Measurements from ENCODE around the gene ZNF70.

Gene ZNF70

GRCh38 chr22:23779731-23780130 lies 28.8 kb upstream of the ZNF70 start:
- in situ Hi-C loops (cut with MboI; ENCODE audit: low sequenced_read_pairs), result no loop called here

GRCh38 chr22:23779083-23779482 lies 28.2 kb upstream of the ZNF70 start:
- in situ Hi-C loops (cut with MboI; ENCODE audit: low sequenced_read_pairs), result no loop called here

DNA sequence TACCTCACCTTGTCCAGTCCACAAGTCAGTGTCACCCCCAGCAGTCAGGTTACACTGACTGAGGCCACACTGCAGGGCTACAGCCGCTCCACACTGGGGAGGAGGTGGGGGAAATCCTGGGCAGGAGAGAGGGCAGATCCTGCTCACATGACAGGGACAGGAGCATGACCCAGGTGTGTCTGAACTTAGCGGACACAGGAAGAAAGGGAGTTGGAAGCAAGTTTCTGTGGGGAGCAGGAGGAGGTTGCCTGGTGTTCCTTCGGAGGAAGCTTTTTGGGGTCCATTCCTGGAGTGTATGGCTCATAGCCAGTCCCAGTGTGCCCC lies 27.6 kb upstream of the ZNF70 start:
- in situ Hi-C loops (cut with MboI; ENCODE audit: low sequenced_read_pairs), result no loop called here

- in situ Hi-C loops (cut with MboI; ENCODE audit: low sequenced_read_pairs), result no loop called here
These were observed 27.1 kb upstream of the ZNF70 start for GRCh38 chr22:23777776-23778576.

DNA sequence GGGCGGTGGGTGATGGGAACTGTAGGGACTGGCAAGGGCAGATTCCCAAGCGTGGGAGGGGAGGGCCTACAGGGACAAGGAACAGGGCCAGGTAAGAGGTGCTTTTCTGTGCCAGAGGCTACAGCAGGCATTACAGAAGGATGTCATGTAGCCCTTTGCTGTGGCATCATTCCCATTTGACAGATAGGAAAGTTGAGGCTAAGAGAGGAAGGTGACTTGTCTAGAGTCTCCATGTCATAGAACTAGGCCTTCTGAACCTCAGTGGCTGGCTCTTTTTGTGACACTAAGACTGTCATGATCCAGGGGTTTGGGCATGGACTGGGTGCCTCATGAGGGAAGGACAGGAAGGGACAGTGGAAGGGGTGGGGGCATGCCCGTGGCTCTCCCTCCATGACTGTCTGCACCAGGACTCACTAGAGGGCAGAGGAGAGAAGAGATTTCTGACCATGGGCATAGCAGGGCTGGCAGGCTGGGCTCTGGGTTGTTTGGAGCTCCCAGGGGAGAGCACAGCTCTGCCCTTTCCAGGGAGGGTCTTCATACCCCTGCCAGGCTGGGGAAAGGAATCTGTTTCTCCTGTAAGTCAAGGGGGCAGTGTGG lies 25.0 kb upstream of the ZNF70 start:
- in situ Hi-C loops (cut with MboI; ENCODE audit: low sequenced_read_pairs), result no loop called here

DNA sequence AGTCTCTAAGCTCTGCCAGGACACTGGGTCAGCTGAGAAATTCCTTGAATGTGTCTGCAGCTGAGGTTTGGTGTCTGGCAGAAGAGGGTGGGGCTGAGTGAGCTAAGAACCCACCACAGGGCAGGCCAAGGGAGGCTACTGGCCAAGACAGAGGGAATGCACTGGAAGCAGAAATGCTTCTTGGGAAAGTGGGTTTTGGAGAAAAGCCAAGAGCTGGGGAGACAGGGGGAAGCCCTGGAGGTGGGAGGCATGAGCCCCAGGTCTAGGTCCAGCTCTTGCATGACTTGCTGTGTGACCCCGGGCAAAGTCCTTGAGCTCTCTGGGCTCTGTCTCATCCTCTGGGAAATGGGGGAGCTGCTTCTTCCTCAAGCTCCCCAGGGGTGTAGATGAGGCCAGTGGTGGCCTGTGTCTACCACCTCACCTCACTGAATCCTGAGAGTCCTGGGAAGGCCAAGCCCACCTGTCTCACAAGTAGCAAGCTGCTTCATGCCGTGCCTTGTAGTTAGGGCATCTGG lies 24.1 kb upstream of the ZNF70 start:
- in situ Hi-C loops (cut with MboI; ENCODE audit: low sequenced_read_pairs), result no loop called here

DNA sequence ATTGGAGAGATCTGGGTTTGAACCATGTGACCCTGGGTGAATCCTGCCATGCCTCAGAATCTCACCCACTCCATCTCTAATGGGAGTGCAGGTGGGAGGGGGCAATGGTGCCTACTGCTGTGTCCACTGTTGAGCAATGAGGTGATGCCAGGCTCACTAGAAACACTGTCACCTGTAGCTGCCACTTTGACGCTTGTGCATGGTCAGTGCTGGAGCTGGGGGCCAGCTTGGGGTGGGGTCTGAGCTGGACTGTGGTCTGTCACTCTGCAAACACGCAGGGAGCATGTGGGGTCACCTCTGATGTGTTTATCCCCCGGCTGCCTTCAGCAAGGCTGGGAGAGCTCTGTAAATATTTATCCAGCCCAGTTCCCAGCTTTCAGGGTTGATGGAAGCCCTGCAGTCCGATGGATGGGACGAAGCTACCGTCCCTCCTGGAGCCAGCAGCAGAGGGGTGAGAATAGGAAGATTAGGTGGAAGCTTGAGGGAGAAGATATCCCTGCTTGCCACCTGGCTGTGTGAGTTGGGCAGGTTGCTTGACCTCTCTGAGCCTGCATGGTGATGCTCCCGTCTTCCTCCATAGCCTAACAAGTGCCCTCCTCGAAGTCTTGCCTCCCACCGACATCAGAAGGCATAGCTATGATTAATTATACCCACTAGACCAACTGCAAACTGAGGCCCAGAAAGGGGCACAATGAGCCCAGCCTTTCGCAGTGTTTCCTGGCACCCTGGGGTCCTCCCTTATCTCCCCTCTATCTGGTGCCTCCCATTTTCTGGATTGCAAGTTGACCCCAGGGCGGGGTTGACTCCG lies 23.4 kb upstream of the ZNF70 start:
- in situ Hi-C loops (cut with MboI; ENCODE audit: low sequenced_read_pairs), result no loop called here

GRCh38 chr22:23773483-23774113 lies 22.7 kb upstream of the ZNF70 start:
- in situ Hi-C loops (cut with MboI; ENCODE audit: low sequenced_read_pairs), result no loop called here

DNA sequence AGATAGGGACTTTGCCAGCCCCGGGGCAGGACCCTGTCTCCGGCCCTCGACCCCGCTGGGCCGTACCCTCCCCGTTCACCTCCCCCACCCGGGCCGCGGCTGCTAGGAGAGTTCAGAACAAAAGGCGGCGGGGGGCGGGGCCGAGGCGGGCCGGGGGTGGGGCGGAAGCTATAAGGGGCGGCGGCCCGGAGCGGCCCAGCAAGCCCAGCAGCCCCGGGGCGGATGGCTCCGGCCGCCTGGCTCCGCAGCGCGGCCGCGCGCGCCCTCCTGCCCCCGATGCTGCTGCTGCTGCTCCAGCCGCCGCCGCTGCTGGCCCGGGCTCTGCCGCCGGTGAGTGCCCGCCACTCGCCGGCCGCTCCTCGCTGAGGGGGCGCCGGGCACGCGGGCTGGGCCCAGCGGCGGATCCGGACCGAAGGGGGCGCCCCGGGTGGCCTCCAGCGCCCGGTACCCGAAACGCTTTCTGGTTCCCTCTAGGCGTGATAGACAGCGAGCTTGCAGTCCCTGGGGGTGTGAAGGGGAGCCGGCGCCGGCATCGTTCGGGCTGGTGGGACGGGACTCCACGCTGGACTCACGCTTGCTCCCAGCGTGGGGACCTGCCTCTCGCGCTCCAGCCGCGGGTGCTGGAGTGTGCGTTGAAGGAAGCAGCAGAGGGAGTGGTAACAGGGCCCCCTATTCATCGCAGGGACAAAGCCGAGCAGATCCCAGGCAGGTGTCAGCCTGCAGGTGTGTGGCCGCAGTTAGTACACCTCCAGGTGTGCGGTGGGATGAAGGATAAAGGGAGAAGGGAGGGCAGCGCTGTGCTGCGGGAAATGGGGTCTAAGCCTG lies 21.9 kb upstream of the ZNF70 start, which contains the start of gene MMP11:
MMP11 (plus strand) TSS at position 201 of the 825 bp plus-strand sequence; CDS start at position 223, 22 bp downstream.
- in situ Hi-C loops (cut with MboI; ENCODE audit: low sequenced_read_pairs), result no loop called here

- in situ Hi-C loops (cut with MboI; ENCODE audit: low sequenced_read_pairs), result no loop called here
These were observed 21.4 kb upstream of the ZNF70 start for GRCh38 chr22:23772315-23772648.

- in situ Hi-C loops (cut with MboI; ENCODE audit: low sequenced_read_pairs), result no loop called here
These were observed 18.5 kb upstream of the ZNF70 start for GRCh38 chr22:23769321-23769965.

GRCh38 chr22:23767673-23768548 lies 17.0 kb upstream of the ZNF70 start, which contains the start of gene CHCHD10:
Gene CHCHD10, minus strand, starts transcription at chr22:23767972. Its CDS starts 98 bp downstream, at chr22:23767874.
- in situ Hi-C loops (cut with MboI; ENCODE audit: low sequenced_read_pairs), result no loop called here

- in situ Hi-C loops (cut with MboI; ENCODE audit: low sequenced_read_pairs), result no loop called here
These were observed 16.4 kb upstream of the ZNF70 start for GRCh38 chr22:23767303-23767672.

DNA sequence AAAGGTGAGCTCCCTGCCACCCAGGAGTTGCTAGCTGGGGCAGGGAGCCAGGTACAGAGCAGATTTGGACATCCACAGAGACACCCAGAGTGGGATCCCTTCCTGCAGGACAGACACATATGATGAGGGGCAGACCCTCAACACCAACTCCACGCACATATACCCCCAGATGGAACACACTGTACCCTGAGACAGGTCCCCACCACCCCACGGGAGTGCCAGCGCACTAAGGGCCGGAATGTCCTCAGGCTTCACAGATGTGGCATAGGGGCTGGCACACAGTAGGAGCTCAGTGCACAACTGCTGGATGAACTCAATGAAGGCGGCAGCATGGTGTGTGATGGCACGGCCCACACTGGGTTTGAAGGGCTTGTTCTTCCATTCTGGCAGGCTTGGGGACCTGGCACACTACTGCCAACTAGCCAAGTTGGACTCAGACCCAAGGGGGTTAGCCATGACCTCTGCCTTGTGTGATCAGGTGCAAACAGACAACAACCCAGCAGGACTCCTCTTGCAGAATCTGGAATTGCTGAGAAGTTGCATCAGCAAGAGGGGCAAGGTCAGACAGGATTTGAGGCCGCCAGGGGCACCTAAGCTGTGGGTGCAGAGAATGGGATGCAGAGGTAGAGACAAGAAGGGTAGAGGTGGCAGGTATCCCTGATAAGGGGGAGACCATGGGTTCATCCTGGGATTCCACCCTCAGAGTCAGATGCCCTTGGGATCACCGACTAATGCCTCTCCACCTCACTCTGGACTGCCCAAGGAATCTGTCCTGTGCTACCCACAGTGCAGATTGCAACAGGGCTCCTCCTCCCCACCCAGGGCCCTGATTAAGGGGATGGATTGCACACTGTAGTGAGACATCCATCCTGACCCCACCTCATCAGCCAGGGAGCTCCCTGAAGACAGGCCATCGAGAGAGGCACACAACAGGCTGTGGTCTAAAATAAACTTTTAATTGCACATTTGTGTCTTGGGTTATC lies 14.3 kb upstream of the ZNF70 start:
- in situ Hi-C loops (cut with MboI; ENCODE audit: low sequenced_read_pairs), result no loop called here

DNA sequence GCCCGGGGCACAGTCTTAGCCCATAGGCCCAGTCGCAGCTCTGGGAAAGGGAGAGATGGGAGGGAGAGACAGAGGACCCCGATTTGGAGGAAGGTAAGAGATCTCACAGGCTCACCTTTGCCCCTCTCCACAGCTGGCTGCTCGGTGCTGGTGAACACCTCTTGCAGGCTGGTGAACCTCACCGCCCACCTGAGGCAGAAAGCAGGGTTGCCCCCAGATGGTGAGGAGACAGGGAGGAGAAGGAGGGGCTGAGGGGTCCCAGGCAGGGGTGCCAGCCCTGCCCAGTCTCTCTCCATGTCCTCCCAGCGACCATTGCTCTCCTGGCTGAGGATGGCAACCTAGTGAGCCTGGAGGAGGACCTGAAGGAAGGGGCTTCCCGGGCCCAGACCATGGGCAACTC lies 13.0 kb upstream of the ZNF70 start:
- in situ Hi-C loops (cut with MboI; ENCODE audit: low sequenced_read_pairs), result no loop called here

DNA sequence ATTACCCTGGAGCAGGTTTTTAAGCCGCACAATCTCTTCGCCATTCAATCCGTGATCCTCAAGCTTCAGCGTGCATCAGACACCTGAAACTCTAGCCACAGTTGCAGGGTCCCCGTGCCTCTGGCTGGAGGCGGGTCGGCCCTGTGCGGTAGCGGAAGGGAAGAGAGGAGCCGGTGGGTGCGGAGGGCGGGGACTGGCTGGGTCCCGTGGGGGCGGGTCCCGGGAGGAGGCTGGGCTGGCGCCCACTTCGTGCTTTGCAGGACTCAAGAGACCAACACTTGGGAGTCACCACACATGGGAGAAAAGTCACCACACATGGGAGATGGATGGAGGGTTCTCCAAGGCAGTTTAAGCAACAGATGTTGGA lies 12.7 kb upstream of the ZNF70 start:
- in situ Hi-C loops (cut with MboI; ENCODE audit: low sequenced_read_pairs), result no loop called here

- in situ Hi-C loops (cut with MboI; ENCODE audit: low sequenced_read_pairs), result no loop called here
These were observed 12.1 kb upstream of the ZNF70 start, which contains the start of gene C22orf15 for GRCh38 chr22:23762842-23763578. Gene C22orf15, plus strand, starts transcription at chr22:23762990. Its CDS starts 317 bp downstream, at chr22:23763307.

Data from HL-60/S4 treated with phorbol 12-myristate 13-acetate at 8.2 ng/mL for 4 days and 3 days (cell line).